Loucy (cell line): ENCODE measurements around the gene MAML2.

ENCODE experiments used
- H2AFZ ChIP-seq: fragments of 200-600 bp; sonication (generic); 2 replicates; pipeline ENCODE4 v1.6.0; 2016; ENCODE audit warnings: antibody characterized with exemption, mild to moderate bottlenecking, low read length, moderate library complexity
- H3F3A ChIP-seq: fragments of 200-600 bp; 2 replicates; pipeline ENCODE4 v1.6.0; 2016; ENCODE audit warnings: antibody characterized with exemption, low read depth, mild to moderate bottlenecking
- H3K27me3 ChIP-seq: fragments of 200-600 bp; sonication (generic); 2 replicates; pipeline ENCODE4 v1.6.1; 2014; ENCODE audit warnings: low read length, mild to moderate bottlenecking; ENCODE audit not compliant: insufficient read depth, poor library complexity, severe bottlenecking
- H3K36me3 ChIP-seq: fragments of 200-600 bp; sonication (generic); 2 replicates; pipeline ENCODE4 v1.6.1; 2016; ENCODE audit warnings: low read length; ENCODE audit not compliant: insufficient read depth
- H3K4me1 ChIP-seq: fragments of 200-600 bp; sonication (generic); 2 replicates; pipeline ENCODE4 v1.5.1; 2014; ENCODE audit warnings: low read length, mild to moderate bottlenecking; ENCODE audit not compliant: insufficient read depth, poor library complexity, severe bottlenecking
- H3K4me2 ChIP-seq: fragments of 200-600 bp; sonication (generic); 2 replicates; pipeline ENCODE4 v1.6.0; 2014; ENCODE audit warnings: antibody characterized with exemption, low read length, low read depth, mild to moderate bottlenecking; ENCODE audit not compliant: poor library complexity, severe bottlenecking
- H3K4me3 ChIP-seq: fragments of 200-600 bp; sonication (generic); 2 replicates; pipeline ENCODE4 v1.5.1; 2014; ENCODE audit warnings: low read length, mild to moderate bottlenecking, mixed read lengths; ENCODE audit not compliant: poor library complexity, severe bottlenecking
- H3K79me2 ChIP-seq: fragments of 200-600 bp; sonication (generic); 2 replicates; pipeline ENCODE4 v1.6.1; 2014; ENCODE audit warnings: low read length; ENCODE audit not compliant: insufficient read depth
- H3K9ac ChIP-seq: fragments of 200-600 bp; sonication (generic); 2 replicates; pipeline ENCODE4 v1.6.0; 2014; ENCODE audit warnings: mild to moderate bottlenecking, low read depth, low read length, moderate library complexity; ENCODE audit not compliant: poor library complexity, severe bottlenecking
- H3K9me2 ChIP-seq: fragments of 200-600 bp; sonication (generic); replicated peaks from 2 replicates; pipeline ENCODE4 v1.6.1; 2016; ENCODE audit warnings: low read depth, low read length, mixed read lengths
- H3K9me3 ChIP-seq: fragments of 200-600 bp; sonication (generic); 2 replicates; pipeline ENCODE4 v1.6.1; 2014; ENCODE audit warnings: mild to moderate bottlenecking, antibody characterized with exemption, low read length, low read depth; ENCODE audit not compliant: insufficient read depth
- H4K20me1 ChIP-seq: fragments of 200-600 bp; sonication (generic); 2 replicates; pipeline ENCODE4 v1.6.0; 2014; ENCODE audit warnings: antibody characterized with exemption, low read length, mild to moderate bottlenecking; ENCODE audit not compliant: insufficient read depth, poor library complexity, severe bottlenecking
- EZH2phosphoT487 ChIP-seq: fragments of 200-600 bp; IDR thresholded peaks from 2 replicates; pipeline ENCODE4 v1.6.1; 2018; ENCODE audit warnings: antibody characterized with exemption, mild to moderate bottlenecking, moderate library complexity, borderline replicate concordance
- TF ChIP-seq, protein P1 (sequence below): fragments of 200-600 bp; sonication (generic); conservative IDR thresholded peaks from 2 replicates; pipeline ENCODE4 v1.5.1; 2014; ENCODE audit warnings: mild to moderate bottlenecking, antibody characterized with exemption, low read length

MAML2 gene

DNA sequence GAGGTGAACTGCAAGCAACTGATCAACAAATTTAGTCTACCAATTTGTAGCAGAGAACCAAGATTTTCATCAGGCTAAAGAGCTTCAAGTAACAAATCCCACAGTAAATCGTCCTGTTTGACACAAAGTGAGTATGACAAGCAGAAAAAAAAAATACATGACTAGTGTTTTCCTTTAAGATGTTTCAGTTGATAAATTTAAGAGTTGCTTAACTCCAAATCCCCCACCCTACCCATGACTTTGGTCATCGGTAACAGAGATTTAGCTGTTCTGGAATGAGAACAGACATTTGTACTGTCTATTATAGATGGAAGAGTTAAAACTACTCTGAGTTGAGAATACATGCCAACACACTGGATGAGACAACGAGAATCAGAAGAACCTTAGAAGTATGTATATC lies 254.1 kb downstream of the MAML2 start:
- Histone ChIP-seq H3K4me2 (no peak overlapping the region), H3K27me3 (no peaks in the 10 kb centered on the region), H3K4me1 (no peaks in the 10 kb centered on the region), H2AFZ (no peak overlapping the region), H3K4me3 (no peak overlapping the region), H3K9me3 (no peaks in the 10 kb centered on the region), H3K79me2 (no peaks in the 10 kb centered on the region), H3K9ac (no peak overlapping the region), H3K36me3 (no peaks in the 10 kb centered on the region), H4K20me1 (no peaks in the 10 kb centered on the region), H3F3A (no peaks in the 10 kb centered on the region), H3K9me2 (no peaks in the 10 kb centered on the region)
- TF ChIP-seq, protein P1, sequence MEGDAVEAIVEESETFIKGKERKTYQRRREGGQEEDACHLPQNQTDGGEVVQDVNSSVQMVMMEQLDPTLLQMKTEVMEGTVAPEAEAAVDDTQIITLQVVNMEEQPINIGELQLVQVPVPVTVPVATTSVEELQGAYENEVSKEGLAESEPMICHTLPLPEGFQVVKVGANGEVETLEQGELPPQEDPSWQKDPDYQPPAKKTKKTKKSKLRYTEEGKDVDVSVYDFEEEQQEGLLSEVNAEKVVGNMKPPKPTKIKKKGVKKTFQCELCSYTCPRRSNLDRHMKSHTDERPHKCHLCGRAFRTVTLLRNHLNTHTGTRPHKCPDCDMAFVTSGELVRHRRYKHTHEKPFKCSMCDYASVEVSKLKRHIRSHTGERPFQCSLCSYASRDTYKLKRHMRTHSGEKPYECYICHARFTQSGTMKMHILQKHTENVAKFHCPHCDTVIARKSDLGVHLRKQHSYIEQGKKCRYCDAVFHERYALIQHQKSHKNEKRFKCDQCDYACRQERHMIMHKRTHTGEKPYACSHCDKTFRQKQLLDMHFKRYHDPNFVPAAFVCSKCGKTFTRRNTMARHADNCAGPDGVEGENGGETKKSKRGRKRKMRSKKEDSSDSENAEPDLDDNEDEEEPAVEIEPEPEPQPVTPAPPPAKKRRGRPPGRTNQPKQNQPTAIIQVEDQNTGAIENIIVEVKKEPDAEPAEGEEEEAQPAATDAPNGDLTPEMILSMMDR: no peak
- no peak for TF ChIP-seq EZH2phosphoT487

DNA sequence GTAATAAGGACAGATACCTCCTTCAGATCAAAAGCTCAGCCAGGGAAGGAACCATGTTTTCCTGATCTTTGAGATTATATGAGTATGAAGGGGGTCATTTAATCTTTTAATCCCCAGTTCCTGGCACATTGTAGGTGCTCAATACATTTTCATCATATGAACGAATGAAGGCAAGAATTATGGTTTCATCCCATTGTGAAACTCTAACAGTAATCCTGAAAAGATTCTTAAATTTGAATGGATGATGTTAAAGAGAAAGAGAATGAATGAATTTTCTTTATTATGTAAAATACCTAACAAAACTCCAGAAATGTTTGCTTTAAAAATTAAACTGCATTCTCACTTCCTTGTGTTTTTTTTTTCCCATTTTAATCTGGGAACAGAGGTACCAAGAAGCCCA lies 256.9 kb downstream of the MAML2 start:
- Histone ChIP-seq H3K9me2 (no peaks in the 10 kb centered on the region), H3K79me2 (no peaks in the 10 kb centered on the region), H3K9me3 (no peaks in the 10 kb centered on the region), H2AFZ (no peak overlapping the region), H4K20me1 (no peaks in the 10 kb centered on the region), H3K4me1 (no peaks in the 10 kb centered on the region), H3K4me2 (no peak overlapping the region), H3K9ac (no peak overlapping the region), H3K4me3 (no peak overlapping the region), H3K36me3 (no peaks in the 10 kb centered on the region), H3F3A (no peaks in the 10 kb centered on the region), H3K27me3 (no peaks in the 10 kb centered on the region)
- TF ChIP-seq, protein P1: no peak
- TF ChIP-seq EZH2phosphoT487: no peak

DNA sequence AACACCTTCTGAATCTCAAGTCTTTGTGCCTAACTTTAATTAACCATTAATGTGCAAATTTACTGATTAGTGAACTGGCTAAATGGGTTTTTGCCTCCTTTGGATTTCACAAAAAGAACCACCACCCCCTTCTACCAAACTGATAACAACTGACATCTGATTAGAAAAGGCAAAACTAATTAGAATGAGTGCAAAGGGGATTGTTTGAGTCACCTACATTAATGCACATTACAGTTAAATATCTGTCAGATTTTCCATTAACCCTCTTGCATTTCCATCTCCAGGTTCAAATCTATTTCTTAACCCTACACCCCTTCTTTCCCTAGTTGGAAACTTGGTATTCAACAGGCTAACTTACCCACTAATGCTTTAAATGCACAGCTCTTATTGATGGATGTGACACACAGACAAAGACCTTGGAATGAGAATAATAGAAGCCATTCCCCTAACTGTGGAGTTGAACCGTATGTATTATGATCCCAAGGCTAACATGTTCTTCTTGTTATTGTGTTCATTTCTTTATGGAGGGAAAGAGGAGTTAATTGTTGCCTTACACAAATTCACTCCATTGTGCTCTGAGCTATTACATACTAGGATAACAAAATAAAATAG lies 257.6 kb downstream of the MAML2 start:
- TF ChIP-seq, protein P1: no peak
- TF ChIP-seq EZH2phosphoT487: no peak
- Histone ChIP-seq H3K4me3 (no peak overlapping the region), H3K4me2 (no peak overlapping the region), H3K9ac (no peak overlapping the region), H3F3A (no peaks in the 10 kb centered on the region), H3K9me2 (no peaks in the 10 kb centered on the region), H4K20me1 (no peaks in the 10 kb centered on the region), H3K4me1 (no peaks in the 10 kb centered on the region), H2AFZ (no peak overlapping the region), H3K9me3 (no peaks in the 10 kb centered on the region), H3K27me3 (no peaks in the 10 kb centered on the region), H3K79me2 (no peaks in the 10 kb centered on the region), H3K36me3 (no peaks in the 10 kb centered on the region)
